ENCODE measurements around the gene SIDT2.

Gene SIDT2

DNA sequence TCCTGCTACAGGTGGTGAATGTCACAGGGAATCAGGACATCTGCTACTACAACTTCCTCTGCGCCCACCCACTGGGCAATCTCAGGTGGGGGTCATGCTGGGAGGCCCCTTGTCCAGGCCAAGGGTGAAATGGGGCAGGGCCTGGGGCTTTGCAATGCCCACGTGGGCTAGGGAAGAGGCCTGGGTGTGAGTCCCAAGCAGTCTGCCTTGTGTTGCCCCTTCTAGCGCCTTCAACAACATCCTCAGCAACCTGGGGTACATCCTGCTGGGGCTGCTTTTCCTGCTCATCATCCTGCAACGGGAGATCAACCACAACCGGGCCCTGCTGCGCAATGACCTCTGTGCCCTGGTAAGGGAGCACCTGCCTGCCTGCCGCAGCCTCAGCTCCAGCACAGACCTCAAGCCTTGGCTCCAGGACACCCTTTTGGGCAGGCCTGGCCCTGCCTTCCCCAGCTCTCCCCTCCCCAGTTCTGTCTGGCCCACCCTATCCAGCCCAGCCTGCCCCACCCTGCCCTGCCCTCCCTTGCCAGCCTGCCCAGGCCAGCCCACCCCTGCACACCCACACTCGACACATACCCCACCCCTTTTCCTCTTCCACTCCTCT, 11.5 kb downstream of the SIDT2 start:
- DNase-seq = no peak

- DNase-seq = no peak
Observed at GRCh38 chr11:117191680-117192400, 13.3 kb downstream of the SIDT2 start.

DNA sequence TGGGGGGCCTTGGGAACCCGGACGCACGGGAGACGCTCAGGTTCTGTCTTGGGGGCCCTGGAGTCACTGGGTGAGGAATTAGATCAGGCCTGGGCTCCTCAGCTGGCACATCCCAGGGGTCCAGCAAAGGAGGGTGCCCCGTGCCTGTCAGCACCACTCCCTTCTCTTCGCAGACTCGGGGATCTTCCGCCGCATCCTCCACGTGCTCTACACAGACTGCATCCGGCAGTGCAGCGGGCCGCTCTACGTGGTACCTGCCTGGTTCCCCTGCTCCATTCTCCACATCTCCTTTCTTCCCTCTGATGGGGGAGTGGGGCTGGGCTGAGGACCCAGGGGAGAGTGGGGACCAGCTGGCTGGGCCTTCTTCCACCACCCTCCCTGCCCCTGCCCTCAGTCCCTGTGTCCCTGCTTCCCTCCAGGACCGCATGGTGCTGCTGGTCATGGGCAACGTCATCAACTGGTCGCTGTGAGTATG, 13.9 kb downstream of the SIDT2 start:
- DNase-seq = no peak

DNA sequence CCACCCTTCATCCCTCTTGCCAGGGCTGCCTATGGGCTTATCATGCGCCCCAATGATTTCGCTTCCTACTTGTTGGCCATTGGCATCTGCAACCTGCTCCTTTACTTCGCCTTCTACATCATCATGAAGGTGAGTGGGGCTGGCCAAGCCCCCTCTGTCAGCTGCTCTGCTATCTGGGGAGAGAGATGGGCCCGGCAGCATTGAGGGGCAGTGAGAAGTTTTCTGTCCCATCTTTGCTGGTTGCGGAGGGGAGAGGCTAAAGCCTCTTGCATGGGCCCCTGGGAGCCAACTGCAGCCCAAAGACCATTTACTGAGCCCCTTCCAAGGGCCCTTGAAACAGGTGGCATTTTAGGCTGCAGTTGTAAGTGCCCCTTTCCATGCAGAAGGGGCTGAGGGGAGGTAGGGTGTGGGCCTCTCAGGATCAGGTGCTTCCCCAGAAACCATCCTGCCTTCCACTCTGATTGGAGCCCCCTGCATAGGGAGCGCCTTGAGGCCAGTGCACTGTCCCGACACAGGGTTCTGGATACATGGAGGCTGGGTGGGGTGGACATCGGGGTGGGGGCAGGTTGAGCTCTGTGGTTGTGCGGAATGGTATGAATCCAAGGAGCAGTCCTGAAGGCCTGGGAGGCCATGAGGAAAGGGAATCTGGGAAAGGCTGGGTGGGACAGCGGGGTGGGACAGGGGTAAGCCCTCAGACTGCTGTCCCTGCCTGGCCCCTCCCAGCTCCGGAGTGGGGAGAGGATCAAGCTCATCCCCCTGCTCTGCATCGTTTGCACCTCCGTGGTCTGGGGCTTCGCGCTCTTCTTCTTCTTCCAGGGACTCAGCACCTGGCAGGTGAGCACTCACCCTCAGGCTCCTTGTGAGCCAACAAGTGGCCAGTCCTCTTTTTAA, 14.8 kb downstream of the SIDT2 start:
- DNase-seq = no peak

DNA sequence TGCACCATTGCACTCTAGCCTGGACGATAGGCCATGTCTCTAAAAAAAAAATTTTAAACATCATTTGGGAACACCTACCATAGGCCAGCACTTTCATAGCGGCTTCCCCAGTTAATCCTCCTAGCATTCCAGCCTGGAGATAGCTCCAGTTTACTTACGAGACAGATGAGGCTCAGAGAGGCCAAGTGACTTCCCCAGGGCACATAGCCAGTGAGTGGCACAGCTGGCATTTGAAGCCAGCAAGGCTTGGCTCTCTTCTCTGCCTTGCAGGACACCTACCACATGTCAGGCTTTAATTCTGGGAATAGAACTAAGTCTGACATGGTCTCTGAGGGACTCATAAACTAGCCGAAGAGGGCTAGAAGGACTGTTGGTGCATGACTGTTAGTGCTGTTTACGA, 15.7 kb downstream of the SIDT2 start:
- no peak for DNase-seq

DNA sequence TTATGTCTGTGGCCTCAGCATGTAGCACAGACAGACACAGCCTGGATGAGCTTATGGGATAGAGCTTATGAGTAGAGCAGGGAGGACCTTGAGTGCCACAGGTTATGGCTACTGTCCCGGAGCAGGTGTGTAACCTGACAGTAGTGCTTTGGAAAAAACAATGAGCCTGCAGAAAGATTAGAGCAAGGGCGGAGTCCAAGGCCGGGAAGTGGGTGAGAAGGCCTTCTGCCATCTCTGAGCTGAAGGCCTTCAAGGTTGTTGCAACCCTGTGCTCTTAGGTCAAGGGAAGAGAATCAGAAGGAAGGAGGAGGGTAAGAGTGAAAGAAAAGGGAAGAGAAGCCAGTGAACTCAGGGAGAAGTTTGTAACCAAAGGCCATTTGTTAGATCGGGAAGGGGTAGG, 16.7 kb downstream of the SIDT2 start:
- DNase-seq = no peak

DNA sequence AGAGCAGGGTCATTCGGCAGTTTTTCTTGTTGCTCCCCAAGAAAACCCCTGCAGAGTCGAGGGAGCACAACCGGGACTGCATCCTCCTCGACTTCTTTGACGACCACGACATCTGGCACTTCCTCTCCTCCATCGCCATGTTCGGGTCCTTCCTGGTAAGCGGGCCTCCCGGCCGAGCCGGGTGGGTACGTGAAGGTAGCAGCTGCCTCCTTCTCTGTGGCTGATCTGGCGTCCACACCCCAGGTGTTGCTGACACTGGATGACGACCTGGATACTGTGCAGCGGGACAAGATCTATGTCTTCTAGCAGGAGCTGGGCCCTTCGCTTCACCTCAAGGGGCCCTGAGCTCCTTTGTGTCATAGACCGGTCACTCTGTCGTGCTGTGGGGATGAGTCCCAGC, 17.2 kb downstream of the SIDT2 start:
- DNase-seq = no peak

- DNase-seq = no peak
Observed at GRCh38 chr11:117197006-117197405, 18.5 kb downstream of the SIDT2 start.

DNA sequence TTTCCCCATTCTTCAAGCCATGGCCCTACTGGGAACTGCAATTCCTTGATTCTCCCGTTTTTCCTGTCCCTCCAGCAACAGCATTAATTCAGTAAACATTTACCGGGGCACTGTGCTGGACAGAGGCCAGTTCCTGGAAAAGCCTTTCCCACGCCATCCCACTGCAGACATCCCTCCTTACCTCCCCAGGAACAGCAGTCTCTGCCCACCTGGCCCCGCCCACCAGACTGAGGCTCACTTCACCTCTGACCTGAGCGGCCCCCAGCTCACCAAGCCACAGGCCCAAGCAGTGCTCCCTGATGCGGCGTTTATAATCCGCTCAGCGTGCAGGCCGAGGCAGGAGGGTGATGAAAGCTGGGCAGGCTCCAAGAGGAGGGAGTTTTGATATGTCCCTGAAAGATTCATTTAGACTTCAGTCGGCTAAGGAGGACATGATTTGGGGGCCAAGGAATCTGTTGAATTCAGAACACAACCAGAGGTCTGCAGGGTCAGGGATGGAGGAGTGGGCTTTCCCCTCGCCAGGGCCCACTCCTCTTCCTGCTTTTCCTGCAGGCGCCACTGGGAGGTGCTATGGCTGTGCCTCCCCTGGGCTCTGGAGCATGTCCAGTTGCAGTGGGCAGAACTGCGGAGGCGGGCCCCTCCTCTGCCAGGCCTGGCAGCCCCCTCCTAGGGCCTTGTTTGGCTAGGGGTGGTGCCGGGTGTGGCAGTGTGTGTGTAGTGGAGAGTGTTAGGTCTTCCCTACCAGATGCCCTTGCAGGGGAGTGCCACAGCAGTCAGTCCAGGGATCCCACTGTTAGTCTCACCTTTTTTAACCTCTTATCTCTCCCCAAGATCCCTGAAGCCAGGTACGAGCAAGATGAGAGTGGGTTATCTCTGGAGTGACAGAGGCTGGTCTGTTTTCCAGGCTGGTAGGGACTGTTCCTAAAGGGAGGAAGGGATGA, 19.2 kb downstream of the SIDT2 start:
- no peak for DNase-seq

DNA sequence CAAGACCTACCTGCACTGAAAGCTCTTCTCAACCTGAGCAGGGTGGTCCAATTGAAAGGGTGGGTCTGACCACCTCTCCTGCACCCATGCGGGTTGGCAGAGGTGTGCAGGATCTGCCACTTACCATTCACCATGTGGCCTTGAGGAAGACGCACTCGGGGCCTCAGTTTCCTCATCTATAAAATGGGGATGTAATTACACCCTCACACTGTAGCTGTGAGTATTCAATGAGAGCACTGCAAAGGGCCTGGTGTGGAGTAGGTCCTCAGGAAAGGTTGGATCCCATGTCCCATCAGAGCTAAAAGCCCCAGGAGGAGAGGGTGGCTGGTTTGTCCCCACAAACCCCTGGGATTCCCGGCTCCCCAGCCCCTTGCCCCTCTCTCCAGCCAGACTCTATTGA, 20.1 kb downstream of the SIDT2 start:
- DNase-seq = no peak

GRCh38 chr11:117199053-117199915, 20.7 kb downstream of the SIDT2 start, which contains the start of gene TAGLN:
Gene TAGLN, plus strand, starts transcription at chr11:117199370. Its CDS starts 3,644 bp downstream, at chr11:117203014.
- no peak for DNase-seq

DNA sequence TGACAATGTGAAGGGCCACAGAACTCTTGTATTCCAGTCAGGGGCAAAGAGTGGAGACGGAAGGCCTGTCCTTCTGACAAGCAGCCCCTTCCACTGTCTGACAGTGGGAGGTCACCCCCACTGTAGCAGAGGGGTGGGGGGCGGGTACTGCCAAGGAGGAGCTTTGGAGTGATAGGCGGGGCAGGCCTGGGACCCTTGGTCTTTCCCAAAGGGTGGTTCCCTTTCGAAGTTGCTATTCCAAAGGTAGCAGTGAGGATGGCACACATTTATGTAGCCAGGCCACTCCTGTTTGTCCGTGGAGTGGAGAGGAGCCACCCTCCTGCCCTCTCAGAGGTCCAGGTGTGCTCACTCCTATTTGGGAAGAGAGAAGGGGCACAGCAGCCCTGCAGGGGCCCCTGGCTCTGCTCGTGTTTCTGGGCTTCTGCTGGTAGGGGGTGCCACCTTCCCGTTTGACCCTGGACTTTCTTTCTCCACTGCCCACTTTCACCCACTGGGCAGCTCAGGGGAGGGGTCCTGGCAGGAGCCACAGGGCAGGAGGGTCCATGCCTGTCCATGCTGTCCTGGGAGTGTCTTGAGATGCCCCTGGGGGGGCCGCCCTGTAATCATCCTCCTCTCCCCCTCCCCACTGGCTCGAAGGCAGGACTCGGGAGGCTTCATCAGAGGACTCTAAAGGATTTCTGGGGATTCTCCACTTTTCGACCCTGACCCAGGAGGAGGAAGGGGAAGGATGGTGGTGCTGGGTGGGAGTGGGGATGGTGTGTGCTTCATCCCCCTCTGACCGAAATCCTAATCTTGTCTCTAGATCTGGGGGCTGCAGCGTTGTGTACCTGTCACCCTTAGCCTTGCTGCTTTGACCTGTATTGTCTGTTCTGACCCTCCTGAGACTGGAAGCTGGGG, 21.6 kb downstream of the SIDT2 start:
- DNase-seq = no peak

- DNase-seq = no peak
Observed at GRCh38 chr11:117200813-117201657, 22.5 kb downstream of the SIDT2 start.

- no peak for DNase-seq
Observed at GRCh38 chr11:117201658-117202305, 23.2 kb downstream of the SIDT2 start.

DNA sequence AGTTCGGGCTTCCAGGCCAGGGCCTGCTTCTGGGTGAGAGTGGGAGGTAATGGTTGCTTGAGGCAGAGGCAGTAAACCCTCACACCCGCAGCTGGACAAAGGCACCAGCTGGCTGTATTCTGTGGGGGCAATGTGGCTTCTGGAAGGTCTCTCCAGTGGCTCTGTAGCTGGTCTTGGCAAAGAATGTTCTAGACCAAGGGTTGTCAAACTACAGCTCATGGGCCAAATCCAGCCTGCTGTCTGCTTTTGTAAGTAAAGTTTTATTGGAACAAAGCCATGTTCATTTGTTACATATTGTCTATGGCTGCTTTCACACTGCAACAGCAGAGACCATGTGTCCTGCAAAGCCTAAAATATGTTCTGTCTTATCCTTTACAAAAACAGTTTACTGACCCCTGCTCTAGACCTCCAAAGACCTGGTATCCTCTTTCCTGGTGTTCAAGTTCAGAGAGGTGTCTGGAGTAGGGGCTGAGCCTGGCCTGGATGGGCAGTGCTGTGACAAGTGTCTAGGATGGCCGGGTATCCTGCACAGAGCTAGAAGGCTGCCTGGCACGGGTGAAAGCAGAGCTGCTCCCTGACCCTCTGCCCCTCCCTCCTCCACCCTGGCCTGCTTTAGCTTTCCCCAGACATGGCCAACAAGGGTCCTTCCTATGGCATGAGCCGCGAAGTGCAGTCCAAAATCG, 24.0 kb downstream of the SIDT2 start:
- no peak for DNase-seq

- no peak for DNase-seq
Observed at GRCh38 chr11:117203069-117203407, 24.5 kb downstream of the SIDT2 start.

DNA sequence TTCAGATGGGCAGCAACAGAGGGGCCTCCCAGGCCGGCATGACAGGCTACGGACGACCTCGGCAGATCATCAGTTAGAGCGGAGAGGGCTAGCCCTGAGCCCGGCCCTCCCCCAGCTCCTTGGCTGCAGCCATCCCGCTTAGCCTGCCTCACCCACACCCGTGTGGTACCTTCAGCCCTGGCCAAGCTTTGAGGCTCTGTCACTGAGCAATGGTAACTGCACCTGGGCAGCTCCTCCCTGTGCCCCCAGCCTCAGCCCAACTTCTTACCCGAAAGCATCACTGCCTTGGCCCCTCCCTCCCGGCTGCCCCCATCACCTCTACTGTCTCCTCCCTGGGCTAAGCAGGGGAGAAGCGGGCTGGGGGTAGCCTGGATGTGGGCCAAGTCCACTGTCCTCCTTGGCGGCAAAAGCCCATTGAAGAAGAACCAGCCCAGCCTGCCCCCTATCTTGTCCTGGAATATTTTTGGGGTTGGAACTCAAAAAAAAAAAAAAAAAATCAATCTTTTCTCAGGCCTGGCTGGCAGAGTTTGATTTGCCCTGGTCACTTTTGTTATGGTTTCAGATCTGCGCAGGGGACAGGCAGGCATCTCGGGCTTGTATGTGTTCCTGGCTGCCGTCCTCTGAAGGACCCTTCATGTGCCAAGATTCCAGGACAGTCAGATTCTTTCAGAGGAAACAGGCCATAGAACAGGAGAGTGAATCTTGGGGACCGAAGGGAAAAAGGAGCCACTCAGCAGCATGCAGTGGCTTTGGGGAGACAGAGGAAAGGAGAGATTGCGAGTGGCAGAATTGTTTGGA, 25.9 kb downstream of the SIDT2 start:
- no peak for DNase-seq

All from activated CD4-positive, alpha-beta T cell treated with anti-CD3 and anti-CD28 coated beads, Interleukin-2, amount 50 U/mL, for 48 hours (primary cell).